ENCODE results near the gene RTN1. TPM values are rescaled to one million over a fixed set of nuclear protein-coding genes. Genes with fewer than 3 reads are reported as not detected.

RTN1 gene
- polyA plus RNA-seq, 1 donor from 2014 or later = 0.24 TPM

- Mint-ChIP-seq H3K4me3 (no peak overlapping the region), H3K27ac (no peak overlapping the region), H3K36me3 (no peaks in the 10 kb centered on the region), H3K4me1 (no peaks in the 10 kb centered on the region), H3K27me3 (peaks cover 19% of the 10 kb centered on the region), H3K9me3 (no peaks in the 10 kb centered on the region)
These were observed 304.3 kb downstream of the RTN1 start for GRCh38 chr14:59566296-59566695.

GRCh38 chr14:59565087-59565486, 305.5 kb downstream of the RTN1 start:
- Mint-ChIP-seq H3K9me3 (no peaks in the 10 kb centered on the region), H3K36me3 (no peaks in the 10 kb centered on the region), H3K27me3 (peaks cover 16% of the 10 kb centered on the region), H3K4me3 (no peak overlapping the region), H3K27ac (no peak overlapping the region), H3K4me1 (no peaks in the 10 kb centered on the region)

- Mint-ChIP-seq H3K9me3 (no peaks in the 10 kb centered on the region), H3K27ac (no peak overlapping the region), H3K36me3 (no peaks in the 10 kb centered on the region), H3K4me1 (no peaks in the 10 kb centered on the region), H3K4me3 (no peak overlapping the region), H3K27me3 (peaks cover 16% of the 10 kb centered on the region)
These were observed 306.2 kb downstream of the RTN1 start for GRCh38 chr14:59564366-59564765.

DNA sequence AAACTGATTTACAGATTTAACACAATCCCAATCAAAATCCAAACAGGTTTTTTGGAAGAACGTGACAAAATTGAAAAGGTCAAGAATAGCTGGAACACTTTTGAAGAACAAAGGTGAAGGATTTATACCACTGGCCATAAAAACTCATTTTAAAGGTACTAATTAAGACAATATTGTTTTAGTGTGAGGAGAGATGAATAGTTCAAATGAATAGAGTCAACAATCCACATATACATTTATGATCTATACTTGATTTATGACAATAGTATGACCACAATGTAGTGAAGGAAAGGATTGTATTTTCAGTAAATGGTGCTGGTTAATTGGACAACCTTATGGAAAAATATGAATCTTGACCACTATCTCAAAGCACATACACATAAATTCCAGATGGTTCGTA, 323.3 kb downstream of the RTN1 start:
- Mint-ChIP-seq H3K27ac (no peak overlapping the region), H3K4me1 (no peaks in the 10 kb centered on the region), H3K9me3 (no peaks in the 10 kb centered on the region), H3K27me3 (peaks cover 17% of the 10 kb centered on the region), H3K36me3 (no peaks in the 10 kb centered on the region), H3K4me3 (no peak overlapping the region)

Other genes starting within 250 kb of the RTN1 start
- not detected for gene LRRC9, start 49.4 kb upstream of the RTN1 start, polyA plus RNA-seq
- 17.5 TPM for gene PCNX4, start 221.1 kb upstream of the RTN1 start, polyA plus RNA-seq

Measured in IgD-negative memory B cell (primary cell).